Measurements from ENCODE around the gene KCNJ12.

Gene KCNJ12

GRCh38 chr17:21455761-21456160 is 79.6 kb downstream of the KCNJ12 start:
- no peak for TF ChIP-seq REST (IDR thresholded peaks at IDR 0.05; ENCODE audit: insufficient read depth in 1 of 2, low read depth in 2 of 2, low read length in 2 of 2)
- no peak for TF ChIP-seq SIN3A (IDR thresholded peaks at IDR 0.05; ENCODE audit: borderline replicate concordance, insufficient read depth, low read length)
- TF ChIP-seq FOXP2 (optimal IDR thresholded peaks at IDR 0.05; ENCODE audit: borderline replicate concordance, extremely low read depth, extremely low read length, insufficient read depth), result no peak
- no peak for TF ChIP-seq POLR2AphosphoS5 (IDR thresholded peaks at IDR 0.05; ENCODE audit: low read depth, low read length)
- no peak for TF ChIP-seq TAF1 (IDR thresholded peaks at IDR 0.05; ENCODE audit: borderline replicate concordance, insufficient read depth, low read length)

- TF ChIP-seq POLR2AphosphoS5 (IDR thresholded peaks at IDR 0.05; ENCODE audit: low read depth, low read length) (no peak), REST (IDR thresholded peaks at IDR 0.05; ENCODE audit: insufficient read depth in 1 of 2, low read depth in 2 of 2, low read length in 2 of 2) (no peak), SIN3A (IDR thresholded peaks at IDR 0.05; ENCODE audit: borderline replicate concordance, insufficient read depth, low read length) (no peak), FOXP2 (optimal IDR thresholded peaks at IDR 0.05; ENCODE audit: borderline replicate concordance, extremely low read depth, extremely low read length, insufficient read depth) (peak; percentile 57)
These were observed 81.2 kb downstream of the KCNJ12 start for GRCh38 chr17:21457051-21458026.

- TF ChIP-seq SIN3A (IDR thresholded peaks at IDR 0.05; ENCODE audit: borderline replicate concordance, insufficient read depth, low read length), result no peak
- TF ChIP-seq TAF1 (IDR thresholded peaks at IDR 0.05; ENCODE audit: borderline replicate concordance, insufficient read depth, low read length), result no peak
- no peak for TF ChIP-seq FOXP2 (optimal IDR thresholded peaks at IDR 0.05; ENCODE audit: borderline replicate concordance, extremely low read depth, extremely low read length, insufficient read depth)
- no peak for TF ChIP-seq REST (IDR thresholded peaks at IDR 0.05; ENCODE audit: insufficient read depth in 1 of 2, low read depth in 2 of 2, low read length in 2 of 2)
- no peak for TF ChIP-seq POLR2AphosphoS5 (IDR thresholded peaks at IDR 0.05; ENCODE audit: low read depth, low read length)
These were observed 81.9 kb downstream of the KCNJ12 start for GRCh38 chr17:21458054-21458453.

GRCh38 chr17:21459536-21459935 is 83.4 kb downstream of the KCNJ12 start:
- TF ChIP-seq SIN3A (IDR thresholded peaks at IDR 0.05; ENCODE audit: borderline replicate concordance, insufficient read depth, low read length) (no peak), TAF1 (IDR thresholded peaks at IDR 0.05; ENCODE audit: borderline replicate concordance, insufficient read depth, low read length) (no peak), REST (IDR thresholded peaks at IDR 0.05; ENCODE audit: insufficient read depth in 1 of 2, low read depth in 2 of 2, low read length in 2 of 2) (no peak), FOXP2 (optimal IDR thresholded peaks at IDR 0.05; ENCODE audit: borderline replicate concordance, extremely low read depth, extremely low read length, insufficient read depth) (no peak), POLR2AphosphoS5 (IDR thresholded peaks at IDR 0.05; ENCODE audit: low read depth, low read length) (no peak)

All from PFSK-1 (cell line).